ENCODE measurements around the gene CFAP61.

Gene CFAP61

GRCh38 chr20:20386192-20386591, 333.9 kb downstream of the CFAP61 start:
- Histone ChIP-seq H3K4me2 (ENCODE audit: low read length) (no peak overlapping the region), H3K9me3 (ENCODE audit: insufficient read depth, low read depth, low read length) (no peaks in the 10 kb centered on the region), H3K18ac (ENCODE audit: low read length) (no peak overlapping the region), H4K91ac (ENCODE audit: low read depth, low read length) (no peak overlapping the region), H3K79me2 (ENCODE audit: control insufficient read depth, insufficient read depth, low read length, poor library complexity) (no peaks in the 10 kb centered on the region), H2BK5ac (ENCODE audit: low read depth, low read length, poor library complexity) (no peak overlapping the region), H3K23ac (ENCODE audit: low read length) (no peak overlapping the region), H2AFZ (ENCODE audit: insufficient read depth, low read length, poor library complexity) (no peak overlapping the region), H3K4me3 (ENCODE audit: low read depth, low read length) (no peak overlapping the region), H3K79me1 (ENCODE audit: low read length) (no peaks in the 10 kb centered on the region), H4K8ac (ENCODE audit: low read depth, low read length) (no peak overlapping the region), H3K4me1 (ENCODE audit: control insufficient read depth in 1 of 2, insufficient read depth in 2 of 2, low read length in 2 of 2) (no peaks in the 10 kb centered on the region), H3K27me3 (ENCODE audit: insufficient read depth, low read length) (no peaks in the 10 kb centered on the region), H3K14ac (ENCODE audit: low read length) (no peak overlapping the region), H3K4ac (ENCODE audit: low read depth, low read length) (no peak overlapping the region), H4K12ac (ENCODE audit: low read depth, low read length) (no peak overlapping the region), H2BK12ac (ENCODE audit: low read length) (no peak overlapping the region), H2AK5ac (ENCODE audit: low read length) (no peak overlapping the region), H3K27ac (ENCODE audit: low read depth, low read length) (no peak overlapping the region), H3K9ac (ENCODE audit: low read length) (no peak overlapping the region), H2BK120ac (ENCODE audit: insufficient read depth, low read length, poor library complexity) (no peak overlapping the region), H3K36me3 (ENCODE audit: control insufficient read depth in 1 of 2, insufficient read depth in 2 of 2, low read length in 2 of 2) (no peaks in the 10 kb centered on the region)
- no CpG with 5 or more reads among the region's 9 CpGs for WGBS (ENCODE audit: extremely low coverage, insufficient coverage, insufficient read length)
- peak in 1 of 2 donors; percentile 57 for DNase-seq

- Histone ChIP-seq H2BK120ac (ENCODE audit: insufficient read depth, low read length, poor library complexity) (no peak overlapping the region), H2BK5ac (ENCODE audit: low read depth, low read length, poor library complexity) (no peak overlapping the region)
- WGBS (ENCODE audit: extremely low coverage, insufficient coverage, insufficient read length): no CpG with 5 or more reads among the region's 9 CpGs
Measured at GRCh38 chr20:20390393-20390792, 338.1 kb downstream of the CFAP61 start.

GRCh38 chr20:20391115-20391514, 338.8 kb downstream of the CFAP61 start:
- Histone ChIP-seq H3K27me3 (ENCODE audit: insufficient read depth, low read length) (no peaks in the 10 kb centered on the region), H3K23ac (ENCODE audit: low read length) (no peak overlapping the region), H3K18ac (ENCODE audit: low read length) (no peak overlapping the region), H3K14ac (ENCODE audit: low read length) (no peak overlapping the region), H4K8ac (ENCODE audit: low read depth, low read length) (no peak overlapping the region), H3K79me1 (ENCODE audit: low read length) (no peaks in the 10 kb centered on the region), H4K91ac (ENCODE audit: low read depth, low read length) (no peak overlapping the region), H3K4ac (ENCODE audit: low read depth, low read length) (no peak overlapping the region), H3K27ac (ENCODE audit: low read depth, low read length) (no peak overlapping the region), H3K36me3 (ENCODE audit: control insufficient read depth in 1 of 2, insufficient read depth in 2 of 2, low read length in 2 of 2) (peaks cover 0 to 4% of the 10 kb centered on the region in 2 experiments), H2AK5ac (ENCODE audit: low read length) (no peak overlapping the region), H3K4me1 (ENCODE audit: control insufficient read depth in 1 of 2, insufficient read depth in 2 of 2, low read length in 2 of 2) (no peaks in the 10 kb centered on the region), H3K9me3 (ENCODE audit: insufficient read depth, low read depth, low read length) (no peaks in the 10 kb centered on the region), H2BK12ac (ENCODE audit: low read length) (no peak overlapping the region), H3K79me2 (ENCODE audit: control insufficient read depth, insufficient read depth, low read length, poor library complexity) (no peaks in the 10 kb centered on the region), H2AFZ (ENCODE audit: insufficient read depth, low read length, poor library complexity) (no peak overlapping the region), H2BK5ac (ENCODE audit: low read depth, low read length, poor library complexity) (no peak overlapping the region), H4K12ac (ENCODE audit: low read depth, low read length) (no peak overlapping the region), H3K4me3 (ENCODE audit: low read depth, low read length) (no peak overlapping the region), H3K4me2 (ENCODE audit: low read length) (no peak overlapping the region), H3K9ac (ENCODE audit: low read length) (no peak overlapping the region), H2BK120ac (ENCODE audit: insufficient read depth, low read length, poor library complexity) (no peak overlapping the region)
- peak in 1 of 2 donors; percentile 48 for DNase-seq
- no CpG with 5 or more reads among the region's 4 CpGs for WGBS (ENCODE audit: extremely low coverage, insufficient coverage, insufficient read length)

More at GRCh38 chr20:20390393-20390792, 338.1 kb downstream of the CFAP61 start:
- Histone ChIP-seq H4K91ac (ENCODE audit: low read depth, low read length) (no peak overlapping the region), H3K23ac (ENCODE audit: low read length) (no peak overlapping the region), H3K79me1 (ENCODE audit: low read length) (no peaks in the 10 kb centered on the region), H2AFZ (ENCODE audit: insufficient read depth, low read length, poor library complexity) (no peak overlapping the region), H3K14ac (ENCODE audit: low read length) (no peak overlapping the region), H3K9ac (ENCODE audit: low read length) (no peak overlapping the region), H3K4ac (ENCODE audit: low read depth, low read length) (no peak overlapping the region), H3K18ac (ENCODE audit: low read length) (no peak overlapping the region), H2BK12ac (ENCODE audit: low read length) (no peak overlapping the region), H3K27ac (ENCODE audit: low read depth, low read length) (no peak overlapping the region), H3K4me1 (ENCODE audit: control insufficient read depth in 1 of 2, insufficient read depth in 2 of 2, low read length in 2 of 2) (no peaks in the 10 kb centered on the region), H2AK5ac (ENCODE audit: low read length) (no peak overlapping the region), H3K9me3 (ENCODE audit: insufficient read depth, low read depth, low read length) (no peaks in the 10 kb centered on the region), H4K8ac (ENCODE audit: low read depth, low read length) (no peak overlapping the region), H3K4me2 (ENCODE audit: low read length) (no peak overlapping the region), H3K36me3 (ENCODE audit: control insufficient read depth in 1 of 2, insufficient read depth in 2 of 2, low read length in 2 of 2) (peaks cover 0 to 4% of the 10 kb centered on the region in 2 experiments), H3K4me3 (ENCODE audit: low read depth, low read length) (no peak overlapping the region), H3K27me3 (ENCODE audit: insufficient read depth, low read length) (no peaks in the 10 kb centered on the region), H4K12ac (ENCODE audit: low read depth, low read length) (no peak overlapping the region), H3K79me2 (ENCODE audit: control insufficient read depth, insufficient read depth, low read length, poor library complexity) (no peaks in the 10 kb centered on the region)
- peak; percentile 88 to 91 for DNase-seq

GRCh38 chr20:20391766-20392165, 339.4 kb downstream of the CFAP61 start:
- no peak overlapping the region for H3K4me2 ChIP-seq (ENCODE audit: low read length)
- no peaks in the 10 kb centered on the region for H3K4me1 ChIP-seq (ENCODE audit: control insufficient read depth in 1 of 2, insufficient read depth in 2 of 2, low read length in 2 of 2)
- no peaks in the 10 kb centered on the region for H3K9me3 ChIP-seq (ENCODE audit: insufficient read depth, low read depth, low read length)
- H2AFZ ChIP-seq (ENCODE audit: insufficient read depth, low read length, poor library complexity): no peak overlapping the region
- no peak overlapping the region for H4K12ac ChIP-seq (ENCODE audit: low read depth, low read length)
- H2AK5ac ChIP-seq (ENCODE audit: low read length): no peak overlapping the region
- no peak overlapping the region for H3K14ac ChIP-seq (ENCODE audit: low read length)
- H4K91ac ChIP-seq (ENCODE audit: low read depth, low read length): no peak overlapping the region
- H3K79me2 ChIP-seq (ENCODE audit: control insufficient read depth, insufficient read depth, low read length, poor library complexity): no peaks in the 10 kb centered on the region
- H3K18ac ChIP-seq (ENCODE audit: low read length): no peak overlapping the region
- peaks cover 0 to 4% of the 10 kb centered on the region in 2 experiments for H3K36me3 ChIP-seq (ENCODE audit: control insufficient read depth in 1 of 2, insufficient read depth in 2 of 2, low read length in 2 of 2)
- H3K4ac ChIP-seq (ENCODE audit: low read depth, low read length): no peak overlapping the region
- H3K27me3 ChIP-seq (ENCODE audit: insufficient read depth, low read length): no peaks in the 10 kb centered on the region
- H4K8ac ChIP-seq (ENCODE audit: low read depth, low read length): no peak overlapping the region
- no peak overlapping the region for H3K23ac ChIP-seq (ENCODE audit: low read length)
- DNase-seq: no peak
- H3K27ac ChIP-seq (ENCODE audit: low read depth, low read length): no peak overlapping the region
- no peak overlapping the region for H3K4me3 ChIP-seq (ENCODE audit: low read depth, low read length)
- no peaks in the 10 kb centered on the region for H3K79me1 ChIP-seq (ENCODE audit: low read length)
- no CpG with 5 or more reads among the region's 13 CpGs for WGBS (ENCODE audit: extremely low coverage, insufficient coverage, insufficient read length)
- no peak overlapping the region for H3K9ac ChIP-seq (ENCODE audit: low read length)
- H2BK12ac ChIP-seq (ENCODE audit: low read length): no peak overlapping the region
- H2BK5ac ChIP-seq (ENCODE audit: low read depth, low read length, poor library complexity): no peak overlapping the region
- no peak overlapping the region for H2BK120ac ChIP-seq (ENCODE audit: insufficient read depth, low read length, poor library complexity)

All from trophoblast cell (in vitro differentiated cells and primary cell).